CD4-positive, alpha-beta memory T cell (primary cell): Measurements from ENCODE around the gene LGALS9. TPM values are rescaled to one million over a fixed set of nuclear protein-coding genes. Genes with fewer than 3 reads are reported as not detected.

ENCODE experiments used
- CTCF ChIA-PET: fragments of 350-600 bp; sonication (Branson Sonifier 250); formaldehyde crosslinking; loops from one replicate; lab custom pipeline; 2021; ENCODE audit warnings: inconsistent platforms; ENCODE audit not compliant: partially characterized antibody; lab: Charles Lee
- POLR2A ChIA-PET: fragments of 350-600 bp; sonication (Branson Sonifier 250); formaldehyde crosslinking; loops from one replicate; lab custom pipeline; 2021; ENCODE audit not compliant: partially characterized antibody; lab: Charles Lee
- DNase-seq, 5 donors: peaks; one replicate each; pipeline versions ENCODE4 v3.0.0 to v3.0.0-alpha.2; 2020 to 2022; ENCODE audit warnings: mixed read lengths in 1 of 5
- H3K27ac ChIP-seq: one replicate; pipeline ENCODE4 v1.7.0; 2013; ENCODE audit warnings: low read depth, low read length
- H3K27me3 ChIP-seq: 2 replicates; pipeline ENCODE4 v1.7.0; 2013; ENCODE audit warnings: mild to moderate bottlenecking, low read length, moderate library complexity; ENCODE audit not compliant: insufficient read depth
- H3K36me3 ChIP-seq: 2 replicates; pipeline ENCODE4 v1.7.0; 2013; ENCODE audit warnings: mild to moderate bottlenecking, low read length, moderate library complexity; ENCODE audit not compliant: insufficient read depth
- H3K4me1 ChIP-seq: 2 replicates; pipeline ENCODE4 v1.7.0; 2013; ENCODE audit warnings: mild to moderate bottlenecking, low read length, moderate library complexity; ENCODE audit not compliant: insufficient read depth
- H3K4me3 ChIP-seq, 2 donors: one replicate each; pipeline ENCODE4 v1.7.0; 2013; ENCODE audit warnings: low read length in 2 of 2, mild to moderate bottlenecking in 1 of 2
- H3K9me3 ChIP-seq, 2 donors: one replicate each; pipeline ENCODE4 v1.7.0; 2013; ENCODE audit warnings: low read length in 2 of 2, control low read depth in 1 of 2; ENCODE audit not compliant: control insufficient read depth in 1 of 2
- H3K27ac Mint-ChIP-seq, 7 donors: one replicate each; pipeline ENCODE4 v1.8.0; 2020 to 2021; ENCODE audit warnings: mixed read lengths in 7 of 7, mild to moderate bottlenecking in 6 of 7, inconsistent platforms in 3 of 7, moderate library complexity in 3 of 7
- H3K27me3 Mint-ChIP-seq, 2 donors: one replicate each; pipeline ENCODE4 v1.8.0; 2020 to 2021; ENCODE audit warnings: mixed read lengths in 2 of 2
- H3K36me3 Mint-ChIP-seq, 2 donors: one replicate each; pipeline ENCODE4 v1.8.0; 2020 to 2021; ENCODE audit warnings: mixed read lengths in 2 of 2, inconsistent platforms in 1 of 2, mild to moderate bottlenecking in 1 of 2
- H3K4me1 Mint-ChIP-seq, 4 donors: one replicate each; pipeline ENCODE4 v1.8.0; 2020 to 2021; ENCODE audit warnings: mixed read lengths in 4 of 4, mild to moderate bottlenecking in 1 of 4
- H3K4me3 Mint-ChIP-seq, 8 donors: one replicate each; pipeline ENCODE4 v1.8.0; 2020 to 2021; ENCODE audit warnings: mixed read lengths in 8 of 8, mild to moderate bottlenecking in 7 of 8, moderate library complexity in 6 of 8, inconsistent platforms in 3 of 8
- H3K9me3 Mint-ChIP-seq, 8 donors: one replicate each; pipeline ENCODE4 v1.8.0; 2020 to 2021; ENCODE audit warnings: mixed read lengths in 8 of 8, mild to moderate bottlenecking in 5 of 8, inconsistent platforms in 3 of 8, moderate library complexity in 1 of 8
- intact Hi-C: fragments of 100-400 bp; cut with micrococcal nuclease; formaldehyde crosslinking; loops from one replicate; pipeline ENCODE4 v1.15.1; 2023
- polyA plus RNA-seq, 2 donors: library from polyadenylated mRNA; unstranded; fragments of 300-500 nt; fragmentation: Illumina TruSeq; gene quantifications; one replicate each; pipeline ENCODE4 v1.2.3, GENCODE V29; 2021
- total RNA-seq, 2 experiments: library from RNA; stranded (reverse); gene quantifications; one replicate each; pipeline ENCODE4 v1.2.3, GENCODE V29; 2021

LGALS9 gene
- total and polyA plus RNA-seq, 4 experiments from 2014 or later, result 19.9 to 33.2 (median 24.4) TPM

- no peak overlapping the region for H3K27ac Mint-ChIP-seq
- Histone ChIP-seq H3K4me1 (peaks cover 3% of the 10 kb centered on the region), H3K4me3 (no peak overlapping the region), H3K27me3 (no peaks in the 10 kb centered on the region), H3K9me3 (no peaks in the 10 kb centered on the region), H3K27ac (no peak overlapping the region), H3K36me3 (peaks cover 4% of the 10 kb centered on the region)
- intact Hi-C loops, result loop anchor here (1.0 kb wide), 2 partner anchors 28 to 48 kb away; partner anchors contain the start of gene LGALS9
- no peak overlapping the region for H3K4me3 Mint-ChIP-seq
- no peaks in the 10 kb centered on the region for H3K27me3 Mint-ChIP-seq
- ChIA-PET POLR2A (interaction anchor here (0.6 to 1.1 kb wide), 2 partner anchors 29 to 58 kb away, joined by 3 read pairs; no protein-coding TSS in a partner anchor), CTCF (interaction anchor here (0.6 to 12.0 kb wide), 23 partner anchors 10 to 376 kb away, joined by 3 to 358 read pairs (median 6); partner anchors contain the start of gene LGALS9)
- H3K9me3 Mint-ChIP-seq, result no peaks in the 10 kb centered on the region
- H3K4me1 Mint-ChIP-seq, result peaks cover 0 to 5% (median 3%) of the 10 kb centered on the region in 4 donors
- DNase-seq, result no peak
- peaks cover 15 to 32% of the 10 kb centered on the region in 2 donors for H3K36me3 Mint-ChIP-seq
Measured at GRCh38 chr17:27603421-27603770, 27.6 kb upstream of the LGALS9 start.

GRCh38 chr17:27603880-27604794 is 26.9 kb upstream of the LGALS9 start:
- H3K27ac Mint-ChIP-seq, result peak overlapping the region in 1 of 7 donors; percentile 3
- H3K4me1 Mint-ChIP-seq, result peaks cover 0 to 5% (median 3%) of the 10 kb centered on the region in 4 donors
- intact Hi-C loops, result loop anchor here (1.0 kb wide), 2 partner anchors 27 to 47 kb away; partner anchors contain the start of gene LGALS9
- no peak overlapping the region for H3K27ac ChIP-seq
- no peaks in the 10 kb centered on the region for H3K9me3 Mint-ChIP-seq
- H3K4me1 ChIP-seq, result peaks cover 3% of the 10 kb centered on the region
- H3K4me3 ChIP-seq, result no peak overlapping the region
- no peaks in the 10 kb centered on the region for H3K27me3 ChIP-seq
- H3K27me3 Mint-ChIP-seq, result no peaks in the 10 kb centered on the region
- no peak overlapping the region for H3K4me3 Mint-ChIP-seq
- ChIA-PET CTCF (interaction anchor here (0.8 to 12.0 kb wide), 21 partner anchors 9 to 376 kb away, joined by 3 to 358 read pairs (median 4); partner anchors contain the start of genes KSR1 and LGALS9), POLR2A (interaction anchor here (1.1 to 1.7 kb wide), 2 partner anchors 28 to 310 kb away, joined by 3 to 5 read pairs; partner anchors contain the start of gene WSB1)
- H3K36me3 Mint-ChIP-seq, result peaks cover 16 to 34% of the 10 kb centered on the region in 2 donors
- H3K36me3 ChIP-seq, result peaks cover 4% of the 10 kb centered on the region
- DNase-seq, result no peak
- no peaks in the 10 kb centered on the region for H3K9me3 ChIP-seq

GRCh38 chr17:27605409-27605808 is 25.6 kb upstream of the LGALS9 start:
- no peak overlapping the region for H3K4me3 ChIP-seq
- CTCF ChIA-PET, result interaction anchor here (1.0 to 12.0 kb wide), 4 partner anchors 42 to 368 kb away, joined by 3 to 358 read pairs (median 170); no protein-coding TSS in a partner anchor
- no peaks in the 10 kb centered on the region for H3K9me3 ChIP-seq
- POLR2A ChIA-PET, result interaction anchor here (1.7 kb wide), 1 partner anchor 311 kb away, joined by 5 read pairs; the partner anchor contains the start of gene WSB1
- H3K27ac ChIP-seq, result no peak overlapping the region
- Mint-ChIP-seq H3K4me1 (peaks cover 0 to 5% (median 2%) of the 10 kb centered on the region in 4 donors), H3K27me3 (no peaks in the 10 kb centered on the region), H3K36me3 (peaks cover 20 to 41% of the 10 kb centered on the region in 2 donors), H3K27ac (no peak overlapping the region), H3K9me3 (no peaks in the 10 kb centered on the region), H3K4me3 (no peak overlapping the region)
- no peaks in the 10 kb centered on the region for H3K27me3 ChIP-seq
- H3K4me1 ChIP-seq, result peaks cover 3% of the 10 kb centered on the region
- intact Hi-C loops, result no loop called here
- DNase-seq, result no peak
- peaks cover 4% of the 10 kb centered on the region for H3K36me3 ChIP-seq

GRCh38 chr17:27607521-27608091 is 23.4 kb upstream of the LGALS9 start:
- CTCF ChIA-PET, result interaction anchor here (1.1 to 12.0 kb wide), 4 partner anchors 8 to 371 kb away, joined by 3 to 358 read pairs (median 12); no protein-coding TSS in a partner anchor
- intact Hi-C loops, result no loop called here
- Histone ChIP-seq H3K9me3 (no peaks in the 10 kb centered on the region), H3K36me3 (peaks cover 4% of the 10 kb centered on the region), H3K4me1 (peaks cover 3% of the 10 kb centered on the region), H3K27me3 (no peaks in the 10 kb centered on the region), H3K27ac (no peak overlapping the region), H3K4me3 (no peak overlapping the region)
- Mint-ChIP-seq H3K36me3 (peaks cover 22 to 49% of the 10 kb centered on the region in 2 donors), H3K4me3 (no peak overlapping the region), H3K9me3 (no peaks in the 10 kb centered on the region), H3K4me1 (peaks cover 0 to 6% (median 2%) of the 10 kb centered on the region in 4 donors), H3K27me3 (no peaks in the 10 kb centered on the region), H3K27ac (peak overlapping the region in 1 of 7 donors; percentile 11)
- no peak for DNase-seq
- POLR2A ChIA-PET, result interaction anchor here (0.8 kb wide), 1 partner anchor 313 kb away, joined by 3 read pairs; no protein-coding TSS in a partner anchor

GRCh38 chr17:27608328-27609230 is 22.4 kb upstream of the LGALS9 start:
- peaks cover 4% of the 10 kb centered on the region for H3K36me3 ChIP-seq
- no peak for DNase-seq
- H3K36me3 Mint-ChIP-seq, result peaks cover 24 to 56% of the 10 kb centered on the region in 2 donors
- CTCF ChIA-PET, result interaction anchor here (0.5 to 12.0 kb wide), 5 partner anchors 9 to 372 kb away, joined by 3 to 358 read pairs (median 11); no protein-coding TSS in a partner anchor
- no peaks in the 10 kb centered on the region for H3K27me3 Mint-ChIP-seq
- H3K4me1 ChIP-seq, result no peaks in the 10 kb centered on the region
- peak overlapping the region in 2 of 7 donors; percentile 12 to 43 for H3K27ac Mint-ChIP-seq
- no peaks in the 10 kb centered on the region for H3K27me3 ChIP-seq
- H3K4me3 ChIP-seq, result no peak overlapping the region
- intact Hi-C loops, result no loop called here
- H3K9me3 ChIP-seq, result no peaks in the 10 kb centered on the region
- peaks cover 0 to 6% (median 1%) of the 10 kb centered on the region in 4 donors for H3K4me1 Mint-ChIP-seq
- H3K9me3 Mint-ChIP-seq, result no peaks in the 10 kb centered on the region
- POLR2A ChIA-PET, result interaction anchor here (0.8 kb wide), 1 partner anchor 314 kb away, joined by 3 read pairs; no protein-coding TSS in a partner anchor
- H3K27ac ChIP-seq, result no peak overlapping the region
- H3K4me3 Mint-ChIP-seq, result no peak overlapping the region

- intact Hi-C loops, result no loop called here
Measured at GRCh38 chr17:27609611-27610303, 21.2 kb upstream of the LGALS9 start.

More at GRCh38 chr17:27609611-27610303, 21.2 kb upstream of the LGALS9 start:
- no peaks in the 10 kb centered on the region for H3K27me3 Mint-ChIP-seq
- H3K9me3 Mint-ChIP-seq, result no peaks in the 10 kb centered on the region
- peaks cover 4% of the 10 kb centered on the region for H3K36me3 ChIP-seq
- H3K4me1 Mint-ChIP-seq, result peaks cover 0 to 6% (median 1%) of the 10 kb centered on the region in 4 donors
- H3K27me3 ChIP-seq, result no peaks in the 10 kb centered on the region
- no peak overlapping the region for H3K4me3 Mint-ChIP-seq
- no peak overlapping the region for H3K27ac Mint-ChIP-seq
- H3K4me1 ChIP-seq, result no peaks in the 10 kb centered on the region
- no peak overlapping the region for H3K27ac ChIP-seq
- POLR2A ChIA-PET, result interaction anchor here (1.1 kb wide), 1 partner anchor 10 kb away, joined by 3 read pairs; no protein-coding TSS in a partner anchor
- no peaks in the 10 kb centered on the region for H3K9me3 ChIP-seq
- DNase-seq, result peak in 2 of 5 donors; percentile 7 to 16
- CTCF ChIA-PET, result interaction anchor here (1.0 to 12.0 kb wide), 5 partner anchors 8 to 256 kb away, joined by 3 to 358 read pairs (median 6); no protein-coding TSS in a partner anchor
- peaks cover 31 to 59% of the 10 kb centered on the region in 2 donors for H3K36me3 Mint-ChIP-seq
- no peak overlapping the region for H3K4me3 ChIP-seq
